RPMI8226 (cell line): Measurements from ENCODE around the gene CLMN.
"Not testable (repeated sequence)": the region's sequence is repeated elsewhere in the genome, so short reads cannot be mapped to it uniquely, and the experiment has no call there.

ENCODE experiments used
- DNase-seq: peaks from one replicate; pipeline ENCODE4 v3.0.0-alpha.2; 2015

Gene CLMN

DNA sequence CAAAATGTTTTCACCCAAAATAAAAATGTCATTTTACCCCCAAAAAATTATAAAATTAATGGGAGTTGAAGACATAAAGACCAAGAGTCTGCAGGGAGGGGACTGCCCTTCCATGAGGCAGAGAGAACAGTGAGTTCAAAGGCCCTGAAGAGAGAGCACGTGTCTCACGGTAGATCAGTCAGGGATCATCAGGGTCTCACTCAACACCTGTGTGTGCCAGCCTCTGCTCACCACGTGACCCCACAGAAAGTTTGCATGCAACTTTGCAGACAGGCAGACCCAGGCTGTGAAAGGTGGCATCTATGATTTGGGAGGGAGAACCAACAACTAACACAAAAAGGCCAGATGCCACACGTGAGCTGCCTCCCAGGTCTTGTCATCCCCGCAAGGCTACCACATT, 33.1 kb downstream of the CLMN start:
- DNase-seq = peak; percentile 5

DNA sequence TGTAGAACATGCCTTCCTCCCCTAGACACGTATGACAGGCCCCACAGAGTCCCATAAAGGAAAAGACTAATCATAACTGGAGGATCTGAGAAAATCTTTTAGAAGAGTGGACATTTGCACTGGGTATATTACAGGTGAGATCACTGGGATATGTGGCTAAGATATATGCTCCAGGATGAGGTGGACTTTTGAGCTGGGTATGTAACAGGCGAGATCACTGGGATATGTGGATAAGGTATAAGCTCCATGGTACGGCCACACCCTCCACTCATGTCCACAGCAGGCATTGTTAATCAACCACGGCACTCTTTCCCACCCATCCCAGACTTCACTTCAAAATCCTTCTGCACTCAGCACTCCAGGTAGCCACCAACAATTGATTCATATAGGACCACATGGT, 34.1 kb downstream of the CLMN start:
- DNase-seq = no peak

DNA sequence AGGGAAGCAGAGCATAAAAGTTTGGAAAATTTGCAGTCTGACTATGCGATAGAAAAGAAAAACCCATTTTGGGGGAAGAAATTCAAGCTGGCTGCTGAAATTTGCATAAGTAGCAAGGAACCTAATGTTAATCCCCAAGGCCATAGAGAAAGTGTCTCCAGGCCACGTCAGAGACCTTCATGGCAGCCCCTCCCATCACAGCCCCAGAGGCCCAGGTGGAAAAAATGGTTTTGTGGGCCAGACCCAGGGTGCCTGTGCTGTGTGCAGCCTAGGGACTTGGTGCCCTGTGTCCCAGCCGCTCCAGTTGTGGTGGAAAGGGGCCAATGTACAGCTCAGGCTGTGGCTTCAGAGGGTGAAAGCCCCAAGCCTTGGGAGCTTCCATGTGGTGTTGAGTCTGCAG, 35.9 kb downstream of the CLMN start:
- not testable (repeated sequence) for DNase-seq

DNA sequence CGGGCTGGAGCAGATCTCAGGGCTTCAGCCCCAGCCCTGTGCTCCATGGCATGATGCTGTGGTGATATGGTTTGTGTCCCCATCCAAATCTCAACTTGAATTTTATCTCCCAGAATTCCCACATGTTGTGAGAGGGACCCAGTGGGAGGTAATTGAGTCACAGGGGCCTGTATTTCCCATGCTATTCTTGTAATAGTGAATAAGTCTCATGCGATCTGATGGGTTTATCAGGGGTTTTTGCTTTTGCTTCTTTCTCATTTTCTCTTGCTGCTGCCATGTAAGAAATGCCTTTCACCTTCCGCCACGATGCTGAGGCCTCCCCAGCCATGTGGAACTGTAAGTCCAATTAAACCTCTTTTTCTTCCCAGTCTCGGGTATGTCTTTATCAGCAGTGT, 36.7 kb downstream of the CLMN start:
- DNase-seq = not testable (repeated sequence)

DNA sequence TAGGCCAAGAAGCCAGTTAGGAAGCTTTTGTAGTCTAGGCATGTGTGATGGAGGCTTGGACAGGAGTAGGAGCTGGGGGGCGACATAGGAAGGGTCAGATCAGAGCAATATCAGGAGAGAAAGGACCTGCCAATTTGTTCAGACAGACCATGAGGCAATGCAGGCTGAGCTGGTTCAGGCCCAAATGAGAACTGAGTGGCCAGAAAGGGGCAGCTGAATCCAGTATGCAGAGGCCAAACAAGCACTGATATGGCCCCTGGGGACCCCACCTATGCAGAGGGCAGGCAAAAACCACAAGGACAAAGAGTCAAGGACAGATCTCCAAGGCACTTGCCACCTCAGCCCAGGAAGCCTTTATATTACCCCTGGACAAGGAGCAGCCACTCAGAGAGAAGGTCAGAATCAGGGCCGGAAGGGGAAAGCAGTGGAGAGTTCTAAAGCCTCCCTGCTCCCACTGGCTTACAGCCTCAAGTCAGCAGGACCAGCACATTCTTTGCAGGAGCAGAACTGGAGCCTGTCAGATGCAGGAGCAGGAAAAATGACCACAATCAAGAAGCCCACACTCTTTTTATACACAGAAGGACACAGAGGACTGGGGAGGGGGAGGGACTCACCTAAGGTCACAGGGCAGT, 37.2 kb downstream of the CLMN start:
- DNase-seq = no peak

DNA sequence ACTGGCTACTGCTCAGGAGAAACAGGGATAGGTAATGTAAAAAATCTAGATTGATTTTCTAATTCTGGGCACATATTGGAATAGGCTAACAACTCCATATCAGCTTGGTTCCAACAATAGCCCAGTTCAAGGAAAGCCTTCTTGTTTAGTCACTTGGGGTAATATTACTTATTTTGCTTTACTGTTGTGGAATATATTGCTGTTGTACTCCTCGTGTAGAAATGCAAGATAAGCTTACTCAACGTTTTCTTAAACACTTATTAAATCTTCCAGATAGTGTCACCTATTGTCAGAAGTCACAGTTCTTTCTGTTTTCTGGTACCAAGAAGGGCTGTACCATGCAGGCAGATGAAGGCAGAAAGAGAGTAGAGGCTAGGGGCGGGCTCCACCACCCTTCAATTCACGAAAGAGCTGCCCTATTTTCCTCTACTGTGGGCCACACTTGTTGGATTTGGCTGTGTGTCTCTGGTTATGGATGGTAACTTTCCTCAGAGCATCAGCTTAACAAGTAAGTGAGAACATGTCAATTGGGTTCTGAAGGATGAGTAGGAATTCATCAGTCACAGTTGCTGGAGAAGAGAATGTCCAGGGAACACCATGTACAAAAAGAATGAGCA, 38.0 kb downstream of the CLMN start:
- no peak for DNase-seq

DNA sequence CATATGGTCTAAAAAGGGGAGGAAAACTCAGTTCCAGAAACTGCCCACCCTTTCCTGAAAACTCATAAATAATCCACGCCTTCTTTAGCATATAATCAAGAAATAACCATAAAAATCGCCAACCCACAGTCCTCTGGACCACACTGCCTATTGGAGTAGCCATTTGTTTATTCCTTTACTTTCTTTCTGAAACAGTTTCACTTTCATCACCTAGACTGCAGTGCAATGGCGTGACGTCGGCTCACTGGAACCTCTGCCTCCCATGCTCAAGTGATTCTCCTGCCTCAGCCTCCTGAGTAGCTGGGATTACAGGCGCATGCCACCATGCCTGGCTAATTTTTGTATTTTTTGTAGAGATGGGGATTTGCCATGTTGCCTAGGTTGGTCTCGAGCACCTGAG, 44.2 kb downstream of the CLMN start:
- DNase-seq = peak; percentile 35

DNA sequence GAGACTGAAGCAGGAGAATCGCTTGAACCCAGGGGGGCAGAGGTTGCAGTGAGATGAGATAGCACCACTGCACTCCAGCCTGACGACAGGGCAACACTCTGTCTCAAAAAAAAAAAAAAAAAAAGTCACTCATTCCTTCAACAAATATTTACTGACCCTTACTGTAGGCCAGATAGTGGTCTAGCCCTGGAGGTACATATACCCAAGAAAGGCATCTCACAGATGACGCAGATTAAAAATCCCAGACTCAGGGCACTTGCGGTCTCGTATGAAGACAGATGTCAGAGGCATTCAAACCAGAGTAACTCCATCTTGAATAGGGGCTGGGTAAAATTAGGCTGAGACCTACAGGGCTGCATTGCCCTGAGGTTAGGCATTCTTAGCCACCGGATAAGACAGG, 44.8 kb downstream of the CLMN start:
- no peak for DNase-seq

DNA sequence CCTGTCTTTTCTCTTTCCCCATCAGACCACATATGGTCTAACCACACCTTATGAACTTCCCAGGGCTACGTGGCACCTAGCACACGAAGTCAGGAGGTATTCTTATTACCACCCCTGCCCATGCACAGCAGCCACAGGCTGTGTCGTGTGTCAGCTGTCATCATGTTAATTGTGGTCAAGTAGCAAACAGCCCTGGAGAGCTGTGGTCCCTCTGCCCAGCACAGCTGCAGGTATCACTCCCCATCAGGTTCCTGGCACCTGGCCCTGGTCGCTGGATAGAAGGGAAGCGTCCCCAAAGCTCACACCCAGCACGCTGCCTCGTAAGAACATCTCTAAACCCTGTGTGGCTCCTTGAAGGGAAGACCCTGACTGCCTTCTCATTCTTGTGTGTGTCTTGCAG, 45.4 kb downstream of the CLMN start:
- no peak for DNase-seq

DNA sequence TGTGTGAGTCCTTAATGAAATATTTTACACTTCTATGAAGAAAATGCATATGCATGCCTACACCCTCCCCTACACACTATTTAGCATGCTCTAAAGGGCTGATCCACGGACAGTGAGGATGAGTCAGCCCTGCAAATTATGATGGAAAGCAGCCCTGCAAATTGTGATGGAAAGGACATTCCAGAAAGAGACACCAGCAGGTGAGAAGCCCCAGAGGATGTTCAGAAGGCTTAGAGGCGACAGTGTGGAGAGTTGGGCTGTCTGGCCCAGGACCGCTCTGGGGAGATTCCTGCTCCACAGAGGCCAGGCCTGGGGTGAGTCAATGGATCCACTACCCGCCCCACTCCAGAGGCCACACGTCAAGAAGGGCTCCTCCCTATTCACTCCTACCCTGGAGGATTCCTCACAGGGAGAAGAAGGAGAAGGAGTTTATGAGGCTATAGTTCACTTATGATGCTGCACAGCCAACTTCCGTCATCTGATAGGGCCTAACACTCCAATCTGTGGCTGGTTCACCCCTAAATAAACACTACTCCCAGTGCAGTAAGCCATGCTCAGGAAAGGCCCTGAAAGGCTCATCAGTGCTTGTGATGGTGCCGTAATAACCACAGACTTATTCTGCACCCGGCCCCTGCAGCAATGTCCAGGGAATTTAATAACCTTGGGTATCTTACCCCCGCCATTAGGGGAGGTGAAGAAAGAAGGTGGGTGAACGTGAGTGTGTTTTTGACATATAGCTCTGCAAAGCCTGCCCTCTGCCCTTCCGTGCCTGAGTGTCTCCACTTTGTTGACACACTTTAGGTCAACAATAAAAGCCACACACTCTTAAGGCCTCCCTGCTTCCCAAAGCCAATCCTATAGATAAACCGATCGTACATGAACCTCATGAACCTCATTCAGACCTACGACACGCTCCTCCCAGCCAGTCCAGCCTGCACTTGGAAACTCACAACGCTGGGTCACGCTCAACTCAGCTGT, 46.4 kb downstream of the CLMN start:
- DNase-seq = no peak

DNA sequence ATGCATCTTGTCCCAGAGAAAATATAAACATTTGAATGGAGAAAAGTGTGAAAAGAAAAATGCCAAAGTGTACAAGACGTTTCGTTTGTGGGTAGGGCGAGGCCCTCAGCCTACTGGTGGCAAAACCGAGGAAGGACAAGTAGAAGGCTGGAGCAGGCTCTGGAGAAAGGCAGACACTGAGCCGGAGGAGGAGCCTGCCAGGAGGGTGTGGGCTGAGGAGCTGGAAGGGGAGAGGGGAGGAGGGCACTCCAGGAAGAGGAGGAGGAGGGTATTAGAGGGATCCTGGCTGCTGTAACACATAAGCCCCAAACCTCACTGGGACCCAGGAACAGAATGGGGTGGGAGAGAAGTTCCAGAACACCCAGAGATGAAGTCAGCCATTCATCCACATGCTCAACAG, 47.7 kb downstream of the CLMN start:
- DNase-seq = no peak

DNA sequence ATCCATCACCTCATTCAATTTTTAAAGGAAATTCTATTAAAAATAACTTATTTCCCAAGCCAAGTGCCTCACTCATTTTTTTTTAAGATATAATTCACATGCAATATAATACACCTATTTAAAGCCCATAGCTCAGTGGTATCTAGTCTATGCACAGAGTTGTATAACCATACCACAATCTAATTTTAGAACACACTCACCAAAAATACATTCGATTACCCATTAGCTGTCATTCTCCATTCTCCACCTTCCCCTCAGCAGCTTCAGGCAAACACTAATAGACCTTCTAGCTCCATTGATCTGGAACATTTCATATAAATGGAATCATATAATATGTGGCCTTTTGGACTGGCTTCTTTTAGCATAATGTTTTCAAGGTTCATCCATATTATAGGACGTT, 49.5 kb downstream of the CLMN start:
- DNase-seq = no peak

DNA sequence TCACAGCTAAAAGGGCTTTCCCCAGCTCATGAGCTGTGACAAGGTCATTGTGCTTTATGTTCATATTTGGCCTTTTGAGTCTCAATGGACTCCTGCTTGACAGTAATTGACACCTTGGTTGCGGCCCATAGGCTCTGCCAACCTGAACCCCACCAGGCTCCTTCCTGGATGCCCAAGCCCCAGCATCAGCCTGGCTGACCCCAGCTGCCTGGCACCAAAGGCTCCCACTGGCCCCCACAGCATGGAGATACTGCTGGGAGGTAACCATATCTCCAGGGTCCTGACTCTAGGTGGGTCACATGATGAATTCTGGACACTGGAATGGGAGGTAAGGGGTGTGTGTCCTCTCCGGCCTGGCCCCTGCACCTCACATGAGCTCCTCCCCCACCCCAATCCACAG, 50.2 kb downstream of the CLMN start:
- DNase-seq = no peak

DNA sequence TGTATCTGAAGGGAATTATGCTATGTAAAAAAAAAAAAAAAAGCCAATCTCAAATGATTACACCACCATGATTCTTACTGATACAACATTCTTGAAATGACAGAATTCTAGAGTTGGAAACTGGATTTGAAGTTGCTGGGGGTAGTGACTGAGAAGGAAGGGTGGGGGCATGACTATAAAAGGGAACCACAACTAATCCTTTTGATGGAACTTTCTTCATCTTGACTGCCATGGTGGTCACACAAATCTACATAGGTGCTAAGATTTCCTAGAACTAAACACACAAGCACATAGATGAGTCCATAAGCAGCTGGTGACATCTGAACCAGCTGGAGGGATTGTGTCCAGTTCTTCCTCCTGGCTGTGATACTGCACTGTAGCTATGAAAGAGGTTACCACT, 51.4 kb downstream of the CLMN start:
- no peak for DNase-seq

DNA sequence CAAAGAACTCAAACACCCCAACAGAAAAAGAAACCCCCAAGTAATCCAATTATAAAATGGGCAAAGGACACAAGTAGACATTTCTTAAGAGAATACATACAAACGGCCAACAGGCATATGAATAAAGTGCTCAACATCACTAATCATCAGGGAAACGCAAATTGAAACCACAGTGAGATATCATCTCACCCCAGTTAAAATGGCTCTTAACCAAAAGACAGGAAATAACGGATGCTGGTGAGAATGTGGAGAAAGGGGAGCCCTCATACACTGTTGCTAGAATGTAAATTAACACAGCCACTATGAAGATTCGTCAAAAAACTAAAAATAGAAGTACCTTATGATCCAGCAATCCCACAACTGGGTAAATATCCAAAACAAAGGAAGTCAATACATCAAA, 52.4 kb downstream of the CLMN start:
- DNase-seq = no peak

DNA sequence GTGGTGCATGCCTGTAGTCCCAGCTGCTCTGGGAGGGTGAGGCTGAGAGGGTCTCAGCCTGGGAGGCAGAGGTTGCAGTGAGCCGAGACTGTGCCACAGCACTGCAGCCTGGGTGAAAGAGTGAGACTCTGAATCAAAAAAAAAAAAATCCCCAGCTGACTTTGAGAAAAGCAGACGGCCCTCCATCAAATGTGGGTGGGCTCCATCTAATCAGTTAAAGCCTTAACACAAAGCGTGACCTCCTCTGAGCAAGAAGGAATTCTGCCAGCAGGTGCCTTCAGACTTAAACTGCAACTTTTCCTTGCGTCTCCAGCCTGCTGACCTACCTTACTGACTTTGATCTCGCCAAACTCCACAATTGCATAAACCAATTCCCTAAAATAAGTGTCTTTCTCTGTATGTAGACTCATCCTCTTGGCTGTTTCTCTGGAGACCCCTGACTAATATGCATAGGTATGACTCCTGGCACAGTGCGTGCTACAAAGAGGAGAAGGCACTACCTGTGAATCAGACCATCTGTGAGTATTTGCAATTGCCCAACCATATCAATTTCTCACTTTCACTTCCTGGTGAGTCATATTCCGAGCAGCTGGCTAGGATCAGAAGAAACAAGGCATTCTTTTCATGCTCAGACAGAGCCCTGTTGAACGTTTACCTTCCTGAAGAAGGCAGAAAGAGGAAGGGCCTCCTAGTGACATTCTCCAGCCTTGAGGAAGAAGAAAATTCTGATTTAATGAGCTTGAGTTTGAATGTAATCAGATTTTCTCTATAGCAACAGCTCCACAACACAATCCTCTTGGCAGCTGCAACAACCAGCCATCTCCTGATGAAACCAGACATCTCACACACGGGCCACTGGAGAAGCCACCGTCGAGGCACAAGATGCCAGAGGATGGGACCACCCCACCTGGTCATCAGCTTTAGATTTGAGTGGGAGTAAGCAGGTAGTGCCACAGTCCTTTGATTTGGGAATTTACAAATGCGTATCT, 54.3 kb downstream of the CLMN start:
- DNase-seq = peak; percentile 71

DNA sequence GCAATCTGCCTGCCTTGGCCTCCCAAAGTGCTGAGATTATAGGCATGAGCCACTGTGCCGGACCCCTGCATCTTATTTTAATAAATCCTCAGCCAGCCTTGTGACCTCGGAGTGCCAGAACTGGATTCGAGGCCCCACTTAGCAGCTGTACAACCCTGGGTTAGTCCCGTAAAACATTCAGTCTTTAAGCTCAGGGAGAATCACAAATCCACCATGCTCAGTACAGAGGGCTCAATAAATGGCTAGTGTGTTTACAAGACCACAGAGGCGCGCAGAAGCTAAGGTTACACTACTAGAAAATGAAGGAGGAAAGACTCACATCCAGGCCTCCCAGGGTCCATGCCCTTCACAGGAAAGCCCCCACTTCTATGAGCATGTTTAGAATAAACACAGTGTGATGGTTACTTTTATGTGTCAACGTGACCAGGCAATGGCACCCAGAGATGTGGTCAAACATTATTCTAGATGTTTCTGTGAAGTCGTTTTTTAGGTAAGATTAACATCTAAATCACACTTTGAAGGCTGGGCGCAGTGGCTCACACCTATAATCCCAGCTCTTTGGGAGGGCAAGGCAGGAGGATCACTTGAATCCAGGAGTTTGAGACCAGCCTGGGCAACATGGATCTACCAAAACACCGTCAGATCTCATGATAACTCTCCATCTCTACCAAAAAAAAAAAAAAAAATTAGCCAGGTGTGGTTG, 55.3 kb downstream of the CLMN start:
- no peak for DNase-seq

DNA sequence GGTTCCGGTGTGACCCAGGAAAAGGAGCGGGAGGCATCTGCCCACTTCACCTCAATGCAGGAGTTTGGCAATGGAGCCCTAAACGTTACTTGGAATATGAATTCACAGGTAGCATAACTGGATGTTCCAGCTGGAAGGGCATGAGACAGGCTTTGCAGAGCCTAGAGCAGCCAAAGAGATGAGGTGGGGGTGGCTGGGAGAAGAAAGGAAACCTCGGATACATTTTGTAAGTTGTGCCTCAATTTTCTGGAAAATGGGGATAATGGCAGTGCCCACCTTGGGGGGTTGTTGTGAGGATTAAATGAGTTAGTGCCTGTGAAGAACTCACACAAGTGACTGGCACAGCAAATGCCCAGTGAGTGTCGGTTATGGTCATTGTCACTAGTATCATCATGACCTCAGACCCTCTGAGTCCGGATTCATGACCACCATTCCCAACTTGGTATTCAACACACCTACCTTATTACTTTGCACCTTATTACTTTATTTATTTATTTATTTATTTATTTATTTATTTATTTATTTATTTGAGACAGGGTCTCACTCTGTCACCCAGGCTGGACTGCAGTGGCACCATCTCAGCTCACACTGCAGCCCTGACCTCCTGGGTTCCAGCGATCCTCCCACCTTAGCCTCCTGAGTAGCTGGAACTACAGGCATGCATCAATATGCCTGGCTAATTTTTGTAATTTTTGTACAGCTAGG, 56.0 kb downstream of the CLMN start:
- no peak for DNase-seq

DNA sequence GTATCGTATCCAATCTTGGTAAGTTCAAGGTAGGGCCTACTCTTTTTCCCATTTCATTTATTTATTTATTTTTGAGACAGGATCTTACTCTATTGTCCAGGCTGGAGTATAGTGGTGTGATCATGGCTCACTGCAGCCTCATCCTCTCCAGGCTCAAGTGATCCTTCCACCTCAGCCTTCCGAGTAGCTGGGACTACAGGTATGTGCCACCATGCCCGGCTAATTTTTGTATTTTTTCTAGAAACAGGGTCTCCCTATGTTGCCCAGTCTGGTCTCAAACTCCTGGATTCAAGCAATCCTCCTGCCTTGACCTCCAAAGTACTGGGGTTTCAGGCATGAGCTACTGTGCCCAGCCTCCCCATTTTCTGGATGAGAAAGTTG, 57.2 kb downstream of the CLMN start:
- DNase-seq = no peak

DNA sequence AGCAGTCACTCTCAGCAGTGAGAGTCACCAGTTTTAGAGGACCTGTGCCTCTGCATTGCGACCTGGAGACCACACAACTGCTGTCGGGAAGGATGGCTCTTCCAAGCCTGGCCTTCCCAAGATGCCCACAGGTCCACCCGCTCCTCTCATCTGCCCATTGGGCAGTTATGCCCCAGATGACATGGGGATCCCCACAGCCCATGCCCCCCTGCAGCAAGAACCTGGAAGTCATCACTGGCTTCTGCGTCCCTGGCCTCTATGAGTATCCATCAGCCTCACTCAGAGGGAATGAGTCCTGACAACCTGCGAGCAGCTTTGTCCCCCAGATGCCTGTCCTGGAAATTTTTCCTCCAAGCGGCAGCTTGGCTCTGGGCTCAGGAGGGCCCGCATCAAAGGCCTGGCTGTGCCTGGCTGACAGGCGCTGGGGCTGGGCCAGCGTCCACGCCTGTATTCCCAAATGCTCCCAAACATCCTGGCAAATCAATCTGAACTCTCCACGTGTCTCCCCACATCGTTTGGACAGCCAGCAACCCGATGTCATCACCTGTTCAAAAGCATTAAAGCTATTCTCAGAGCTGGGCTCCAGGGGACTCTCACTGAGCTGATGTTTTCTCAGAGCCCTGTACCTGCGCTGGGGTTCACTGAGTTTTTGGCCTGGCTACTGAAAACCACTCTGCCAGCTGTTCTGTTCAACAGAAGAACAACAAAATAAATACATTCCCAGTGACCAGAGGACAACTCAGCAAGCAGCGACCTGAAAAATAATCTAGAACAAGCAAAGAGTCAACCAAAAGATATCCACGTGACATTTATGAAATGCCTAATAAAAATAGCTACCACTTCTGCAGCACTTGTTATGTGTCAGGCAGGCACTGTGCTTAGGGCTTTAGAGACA, 57.8 kb downstream of the CLMN start:
- no peak for DNase-seq
